CD4-positive, alpha-beta T cell treated with Interleukin-1 beta for 1 hour (primary cell): ENCODE measurements around the gene PCDH8.

ENCODE experiments used
- DNase-seq, 2 donors: peaks; one replicate each; pipeline ENCODE4 v3.0.0-alpha.2; 2020 to 2022

The PCDH8 gene, protein sequence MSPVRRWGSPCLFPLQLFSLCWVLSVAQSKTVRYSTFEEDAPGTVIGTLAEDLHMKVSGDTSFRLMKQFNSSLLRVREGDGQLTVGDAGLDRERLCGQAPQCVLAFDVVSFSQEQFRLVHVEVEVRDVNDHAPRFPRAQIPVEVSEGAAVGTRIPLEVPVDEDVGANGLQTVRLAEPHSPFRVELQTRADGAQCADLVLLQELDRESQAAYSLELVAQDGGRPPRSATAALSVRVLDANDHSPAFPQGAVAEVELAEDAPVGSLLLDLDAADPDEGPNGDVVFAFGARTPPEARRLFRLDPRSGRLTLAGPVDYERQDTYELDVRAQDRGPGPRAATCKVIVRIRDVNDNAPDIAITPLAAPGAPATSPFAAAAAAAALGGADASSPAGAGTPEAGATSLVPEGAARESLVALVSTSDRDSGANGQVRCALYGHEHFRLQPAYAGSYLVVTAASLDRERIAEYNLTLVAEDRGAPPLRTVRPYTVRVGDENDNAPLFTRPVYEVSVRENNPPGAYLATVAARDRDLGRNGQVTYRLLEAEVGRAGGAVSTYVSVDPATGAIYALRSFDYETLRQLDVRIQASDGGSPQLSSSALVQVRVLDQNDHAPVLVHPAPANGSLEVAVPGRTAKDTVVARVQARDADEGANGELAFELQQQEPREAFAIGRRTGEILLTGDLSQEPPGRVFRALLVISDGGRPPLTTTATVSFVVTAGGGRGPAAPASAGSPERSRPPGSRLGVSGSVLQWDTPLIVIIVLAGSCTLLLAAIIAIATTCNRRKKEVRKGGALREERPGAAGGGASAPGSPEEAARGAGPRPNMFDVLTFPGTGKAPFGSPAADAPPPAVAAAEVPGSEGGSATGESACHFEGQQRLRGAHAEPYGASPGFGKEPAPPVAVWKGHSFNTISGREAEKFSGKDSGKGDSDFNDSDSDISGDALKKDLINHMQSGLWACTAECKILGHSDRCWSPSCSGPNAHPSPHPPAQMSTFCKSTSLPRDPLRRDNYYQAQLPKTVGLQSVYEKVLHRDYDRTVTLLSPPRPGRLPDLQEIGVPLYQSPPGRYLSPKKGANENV

DNA sequence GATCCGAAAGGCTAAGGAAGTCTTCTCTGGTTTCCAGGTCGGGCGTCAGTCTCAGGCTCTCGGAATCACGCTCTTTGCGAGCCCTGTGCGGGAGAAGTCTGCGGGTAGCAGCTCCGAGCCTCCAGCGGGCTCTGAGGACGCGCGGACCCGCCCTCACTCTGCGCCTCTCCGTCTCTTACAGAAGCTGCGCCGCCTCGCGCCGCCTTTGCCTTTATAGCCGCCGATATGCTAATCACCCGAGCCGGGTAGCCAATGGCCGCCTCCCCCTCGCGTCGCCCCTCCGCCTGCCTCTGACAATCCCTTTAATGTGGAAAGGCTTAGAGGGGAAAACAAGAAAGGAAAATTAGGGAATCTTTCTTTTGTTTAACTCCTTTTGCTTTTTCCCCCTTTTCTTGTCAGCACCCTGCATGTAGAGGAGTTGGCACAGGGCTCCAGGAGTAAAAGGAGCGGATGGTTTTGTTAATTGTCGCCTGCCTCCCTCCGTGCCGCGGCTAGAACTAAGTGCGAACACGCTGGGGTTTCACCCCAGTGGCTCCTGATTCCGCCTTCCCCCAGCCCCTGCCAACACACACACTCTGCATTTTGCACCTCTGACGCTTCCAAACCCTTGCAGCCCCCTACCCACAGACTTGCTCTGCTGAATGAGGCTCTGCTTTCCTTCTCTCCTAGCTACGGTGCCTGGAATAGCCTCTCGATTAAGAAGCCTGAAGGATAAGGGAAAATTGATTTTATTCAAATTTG is at the start of gene PCDH8:
TSS of gene PCDH8 (minus strand) at position 186 of the 741 bp plus-strand sequence. CDS start 204 bp downstream, outside the sequence.
- no peak for DNase-seq

DNA sequence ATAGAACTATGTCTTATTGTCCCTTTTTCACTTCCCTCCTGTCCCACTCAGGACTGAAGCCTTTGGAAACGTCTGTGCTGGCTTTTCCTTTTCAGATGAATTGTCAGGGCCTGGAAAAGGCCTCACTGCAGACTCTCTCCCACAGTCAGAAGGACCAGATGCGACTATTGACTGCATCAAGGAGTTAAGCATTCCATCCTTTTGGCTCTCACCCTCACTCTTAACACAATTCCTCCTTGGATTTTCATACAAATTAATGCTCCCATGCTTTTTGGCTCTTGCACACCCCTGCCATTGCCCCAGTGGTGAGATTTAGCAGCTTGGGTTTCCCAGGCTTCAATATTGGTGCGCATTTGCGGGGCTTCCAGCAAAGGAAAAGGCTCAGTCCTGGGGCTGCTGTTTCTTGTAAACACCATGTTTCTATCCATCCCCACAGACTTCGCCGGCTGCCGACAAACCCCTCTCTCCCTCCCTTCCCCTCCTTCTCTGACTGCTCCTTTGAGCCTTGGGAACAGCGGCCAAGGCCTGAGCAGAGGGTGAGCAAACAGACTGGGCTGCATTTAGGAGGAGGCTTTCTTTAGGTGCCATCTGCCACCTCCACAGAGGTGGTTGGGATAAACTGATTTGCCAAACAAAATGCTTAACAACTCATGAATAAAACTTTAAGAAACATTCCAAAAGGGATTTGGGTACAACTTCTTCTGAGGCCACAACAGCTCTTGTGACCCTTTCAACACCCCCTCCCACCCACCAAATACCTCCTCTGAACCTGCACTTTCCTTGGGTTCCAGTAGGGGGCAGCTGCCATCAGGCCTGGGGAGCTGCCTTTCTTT is 48.6 kb upstream of the PCDH8 start:
- no peak for DNase-seq

DNA sequence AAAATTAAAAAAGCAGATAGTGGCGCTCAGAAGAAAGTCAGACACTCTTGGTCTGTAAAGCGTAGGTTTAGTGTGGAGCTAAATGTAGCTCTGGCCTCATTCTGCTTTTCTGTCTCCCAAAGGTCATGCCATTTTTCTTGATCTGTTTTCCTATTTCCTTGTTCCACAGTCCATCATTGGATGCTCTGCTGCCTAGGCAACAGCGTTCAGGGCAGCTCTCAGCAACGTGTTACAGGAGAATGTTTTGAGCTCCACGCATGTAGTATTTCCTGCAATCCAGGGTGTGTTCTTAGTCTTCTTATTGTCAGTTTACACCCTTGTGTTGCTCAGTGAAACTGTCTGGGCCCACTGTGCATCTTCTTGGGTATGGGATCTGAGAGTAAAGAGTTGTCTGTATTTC is 46.0 kb upstream of the PCDH8 start:
- DNase-seq: no peak

DNA sequence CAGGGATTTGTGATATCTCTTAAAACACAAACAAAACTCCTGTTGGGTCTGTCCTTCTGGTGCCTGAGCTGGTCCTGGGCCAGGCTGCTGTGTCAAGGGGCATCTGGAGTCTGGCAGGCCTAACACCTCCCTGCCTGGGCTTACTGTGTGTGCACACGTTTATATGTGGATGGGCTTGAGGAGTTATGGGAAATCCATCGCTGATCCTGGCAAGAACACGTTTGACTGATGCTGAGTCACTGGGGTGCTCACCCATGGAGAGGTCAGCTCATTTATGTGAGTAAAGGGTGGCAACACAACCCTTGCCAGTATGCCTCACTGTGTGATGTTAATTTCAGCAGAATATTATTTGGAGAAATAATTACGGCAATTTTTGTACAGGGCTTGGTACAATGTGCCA is 44.5 kb upstream of the PCDH8 start:
- DNase-seq: no peak

DNA sequence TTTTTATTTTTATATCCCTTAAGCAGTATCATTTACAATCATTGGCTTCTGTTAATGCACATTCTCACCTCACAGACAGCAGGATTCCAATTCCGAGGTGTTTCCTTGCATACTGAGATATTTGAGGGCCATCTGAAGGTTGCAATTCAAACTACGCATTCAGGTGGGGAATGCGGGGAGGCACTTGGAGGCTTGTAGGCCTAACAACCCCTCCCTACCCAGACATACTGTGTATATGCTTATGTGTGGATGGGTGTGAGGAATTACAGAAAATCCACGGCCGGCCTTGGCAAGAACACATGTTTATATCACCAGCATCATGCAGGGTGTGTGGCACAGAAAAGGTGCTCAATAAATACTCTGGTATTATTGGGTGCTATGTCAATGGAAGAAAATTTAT is 43.3 kb upstream of the PCDH8 start:
- DNase-seq: no peak

DNA sequence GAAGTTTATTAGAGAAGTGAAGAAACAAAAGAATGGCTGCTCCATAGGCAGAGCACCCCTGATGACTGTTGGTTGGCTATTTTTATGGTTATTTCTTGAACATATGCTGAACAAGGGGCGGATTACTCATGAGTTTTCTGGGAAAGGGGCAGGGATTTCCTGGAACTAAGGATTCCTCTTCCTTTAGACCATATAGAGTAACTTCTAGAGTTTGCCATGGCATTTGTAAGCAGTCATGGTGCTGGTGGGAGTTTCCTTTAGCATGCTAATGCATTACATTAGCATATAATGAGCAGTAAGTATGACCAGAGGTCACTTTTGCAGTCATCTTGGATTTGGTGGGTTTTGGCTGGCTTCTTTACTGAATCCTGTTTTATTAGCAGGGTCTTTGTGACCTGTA is 38.7 kb upstream of the PCDH8 start:
- no peak for DNase-seq

DNA sequence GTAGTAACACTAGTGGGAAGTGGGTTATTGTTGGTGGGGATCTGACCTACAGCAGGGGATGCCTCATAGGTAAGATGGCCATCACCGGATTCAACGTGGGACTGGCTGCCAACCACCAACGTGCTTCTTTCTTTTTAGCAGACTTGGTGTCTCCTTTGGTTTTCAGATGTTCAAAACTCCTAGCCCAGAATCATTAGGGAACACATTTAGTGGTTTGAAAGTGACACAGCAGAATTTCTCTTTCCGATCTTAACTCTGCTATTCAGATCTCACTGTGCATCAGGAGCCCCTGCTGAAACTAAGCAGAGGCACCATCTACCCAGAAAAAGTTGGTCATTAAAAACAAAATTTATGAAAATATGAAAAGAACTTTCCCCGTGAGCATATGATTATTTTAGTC is 36.7 kb upstream of the PCDH8 start:
- no peak for DNase-seq

DNA sequence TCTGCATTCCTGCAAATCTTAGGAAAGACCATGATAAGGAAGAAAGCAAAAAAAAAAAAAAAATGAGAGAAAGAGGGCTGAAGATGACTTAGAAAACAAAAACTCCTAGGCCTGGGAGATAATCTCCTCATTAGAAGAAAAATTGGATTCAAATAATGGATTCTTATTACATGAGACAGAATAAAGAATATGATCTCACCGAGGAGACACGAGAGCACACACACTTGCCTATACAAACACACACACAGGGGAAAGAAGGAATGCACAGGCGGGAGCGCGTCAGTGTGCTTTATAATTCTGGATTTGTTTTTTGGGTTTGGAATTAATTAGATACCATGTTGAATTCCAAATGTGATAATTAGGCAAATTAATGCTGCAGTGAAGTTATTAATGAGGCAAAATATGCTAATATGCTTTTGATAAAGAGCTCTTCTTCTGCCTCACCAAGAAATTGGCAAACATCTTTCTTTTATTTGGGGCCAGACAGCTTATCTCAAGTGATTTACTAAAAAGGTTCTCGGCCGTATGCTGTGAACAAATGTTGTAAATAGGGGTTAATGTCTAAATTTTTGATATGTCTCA is 36.1 kb upstream of the PCDH8 start:
- DNase-seq: no peak

DNA sequence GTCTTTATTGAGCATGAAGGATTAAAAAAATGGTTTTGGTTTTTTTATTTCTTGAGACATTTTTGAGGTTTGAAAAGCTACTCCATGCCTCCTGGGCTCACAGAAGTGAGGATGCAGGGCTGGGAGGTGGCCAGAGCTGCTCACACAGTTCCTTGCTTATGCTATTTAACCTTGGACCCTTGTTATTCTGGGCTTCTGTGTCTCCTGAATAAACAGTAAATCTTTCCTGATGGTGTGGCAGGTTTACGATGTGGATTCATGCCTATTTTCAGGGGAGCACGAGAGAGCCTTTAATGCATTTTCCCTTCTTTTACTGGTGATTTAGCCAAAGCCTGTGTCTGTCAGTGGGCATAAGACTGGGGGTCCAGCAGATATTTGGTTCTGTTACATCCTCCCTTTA is 34.3 kb upstream of the PCDH8 start:
- DNase-seq: no peak

DNA sequence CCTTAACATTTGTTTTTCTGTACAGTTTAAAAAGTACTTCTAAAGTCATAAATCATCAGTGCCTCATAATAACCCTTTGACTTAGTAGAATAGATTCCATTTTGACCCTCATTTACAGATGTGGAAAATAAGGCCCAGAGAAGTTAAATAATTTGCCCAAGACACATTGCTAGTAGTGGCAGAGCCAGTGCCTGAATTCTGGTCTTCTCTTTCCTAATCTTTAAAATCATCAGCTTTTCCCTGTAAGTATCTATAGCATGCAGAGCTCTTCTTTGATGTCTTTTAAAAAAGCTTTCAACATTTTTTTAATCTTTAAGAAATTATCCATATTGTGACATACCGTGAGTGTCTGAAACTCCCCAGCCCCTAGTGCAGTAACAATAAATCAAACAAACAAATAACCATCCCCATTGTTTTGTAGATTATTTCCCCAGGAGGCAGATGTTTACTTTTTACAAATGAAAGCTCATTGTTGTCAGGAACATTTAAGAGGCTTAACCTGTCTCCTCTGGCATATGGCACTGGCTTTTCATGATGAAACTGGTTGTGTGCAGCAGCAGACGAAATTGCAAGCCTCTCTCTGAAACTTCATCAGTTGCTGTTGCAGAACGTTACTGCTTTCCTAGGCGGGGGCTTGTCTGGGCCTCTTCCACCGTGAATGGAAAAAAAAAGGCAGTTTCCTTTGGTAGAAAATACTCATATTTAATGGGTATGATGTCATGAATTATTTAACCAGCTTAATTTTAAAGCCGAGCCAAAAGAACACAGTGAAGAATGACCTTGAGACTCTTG is 31.7 kb upstream of the PCDH8 start:
- DNase-seq: no peak

DNA sequence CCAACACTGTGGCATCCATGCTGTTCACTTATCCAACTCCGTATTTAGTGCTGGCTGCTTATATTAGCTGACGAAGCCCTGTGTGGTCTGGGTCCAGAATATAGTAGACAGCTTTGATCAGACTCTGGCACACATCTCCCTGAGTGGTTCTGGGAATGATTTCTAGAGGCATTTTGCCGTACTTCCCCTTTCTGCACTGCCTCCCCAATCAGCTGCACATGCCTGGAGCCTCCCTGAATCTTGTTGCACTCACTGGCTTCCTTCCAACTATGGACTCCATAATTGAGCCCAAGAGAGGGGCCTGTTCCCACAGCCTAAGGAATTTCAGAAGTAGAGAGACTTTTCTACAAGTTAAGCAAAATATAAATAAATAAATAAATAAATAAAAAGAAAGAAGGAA is 30.4 kb upstream of the PCDH8 start:
- DNase-seq: no peak

DNA sequence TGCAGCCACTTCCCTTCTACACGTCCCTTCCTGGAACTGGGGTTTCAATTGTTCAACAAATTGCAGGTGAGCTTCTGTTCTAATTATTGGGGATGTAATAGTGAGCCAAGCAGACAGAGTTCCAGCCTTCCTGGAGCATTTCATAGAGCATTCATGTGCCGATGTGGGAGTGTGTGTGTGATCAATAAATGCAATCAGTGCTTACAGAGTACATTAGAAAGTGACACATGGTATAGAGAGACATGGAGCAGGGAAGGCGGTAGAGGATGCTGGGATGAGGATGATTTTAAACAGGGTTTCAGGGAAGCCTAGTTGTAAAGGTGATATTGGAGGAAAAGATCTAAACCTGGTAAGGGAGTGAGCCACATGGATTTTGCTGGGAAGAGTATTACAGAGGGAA is 21.7 kb upstream of the PCDH8 start:
- DNase-seq: no peak

DNA sequence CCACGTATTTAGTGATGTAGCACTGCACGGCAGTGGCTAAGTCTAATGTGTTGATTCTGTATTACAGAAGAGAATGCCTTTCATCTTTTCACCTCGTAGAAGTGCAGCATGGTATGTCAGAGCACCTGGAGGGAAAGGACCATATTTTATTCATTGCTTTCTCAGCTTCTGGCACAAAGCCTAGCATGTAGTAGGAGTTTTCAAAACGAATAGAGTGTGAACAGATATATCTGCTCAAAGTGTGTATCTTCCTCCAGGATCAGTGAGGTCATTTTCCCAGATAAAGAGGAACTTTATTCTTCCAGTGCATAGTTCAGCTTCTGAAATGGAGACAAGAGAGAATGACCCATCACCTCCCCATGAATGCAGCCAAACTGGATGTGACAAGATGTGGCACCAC is 21.2 kb upstream of the PCDH8 start:
- DNase-seq: no peak

DNA sequence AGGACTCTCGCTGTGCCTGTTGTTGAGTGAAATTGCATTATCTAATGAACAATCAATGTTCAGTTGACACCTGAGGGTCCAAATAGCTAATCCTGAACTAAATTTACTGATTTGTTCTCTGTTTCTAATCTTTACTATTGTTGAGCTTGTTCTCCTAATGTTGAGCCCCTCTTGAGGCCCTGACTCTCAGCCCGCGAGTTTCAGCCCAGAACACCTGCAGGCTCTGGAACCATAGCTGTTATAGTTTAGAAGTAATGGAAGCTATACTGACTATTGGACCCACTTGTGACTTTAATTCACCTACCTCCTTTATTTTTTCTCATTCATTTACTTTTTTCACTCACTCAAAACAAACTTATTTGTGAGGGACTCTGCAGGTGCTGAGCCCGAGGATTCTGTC is 20.6 kb upstream of the PCDH8 start:
- DNase-seq: no peak

DNA sequence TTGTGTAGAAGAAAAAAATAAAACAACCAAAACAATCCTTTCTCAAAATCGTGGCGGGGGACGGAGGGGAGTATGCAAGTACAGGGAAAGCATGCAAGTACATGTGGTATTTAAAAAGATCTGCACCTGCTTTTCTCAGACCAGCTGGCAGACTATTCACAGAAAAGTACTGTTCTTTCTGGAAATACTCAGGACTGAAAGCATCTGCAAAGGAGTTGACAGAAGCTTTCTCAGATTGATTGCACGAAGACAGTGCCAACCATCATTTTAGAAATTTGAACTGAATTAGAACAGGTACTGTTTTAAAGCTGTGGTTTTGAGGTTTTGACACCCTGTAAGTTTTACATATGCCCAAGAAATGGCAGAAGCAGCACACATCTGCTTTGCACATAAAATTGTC is 19.8 kb upstream of the PCDH8 start:
- no peak for DNase-seq

DNA sequence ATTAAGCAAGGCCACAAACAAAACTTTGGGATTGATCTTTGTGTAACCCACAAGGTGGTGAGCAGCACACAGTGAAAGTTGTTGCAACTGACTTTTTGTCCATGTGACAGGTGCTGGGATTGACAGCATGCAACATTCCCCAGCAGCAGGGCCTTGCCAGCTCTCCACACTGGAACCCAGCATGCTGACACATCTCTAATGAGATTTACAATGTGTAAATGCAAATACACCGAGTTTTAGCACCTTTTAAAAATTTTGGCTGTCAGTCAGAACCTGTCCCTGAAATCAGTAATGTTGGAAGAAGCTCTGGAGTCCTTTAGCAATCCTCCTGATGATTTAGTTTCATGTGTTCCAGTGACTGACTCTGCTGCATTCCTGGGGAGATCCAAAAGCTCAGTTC is 16.5 kb upstream of the PCDH8 start:
- no peak for DNase-seq

DNA sequence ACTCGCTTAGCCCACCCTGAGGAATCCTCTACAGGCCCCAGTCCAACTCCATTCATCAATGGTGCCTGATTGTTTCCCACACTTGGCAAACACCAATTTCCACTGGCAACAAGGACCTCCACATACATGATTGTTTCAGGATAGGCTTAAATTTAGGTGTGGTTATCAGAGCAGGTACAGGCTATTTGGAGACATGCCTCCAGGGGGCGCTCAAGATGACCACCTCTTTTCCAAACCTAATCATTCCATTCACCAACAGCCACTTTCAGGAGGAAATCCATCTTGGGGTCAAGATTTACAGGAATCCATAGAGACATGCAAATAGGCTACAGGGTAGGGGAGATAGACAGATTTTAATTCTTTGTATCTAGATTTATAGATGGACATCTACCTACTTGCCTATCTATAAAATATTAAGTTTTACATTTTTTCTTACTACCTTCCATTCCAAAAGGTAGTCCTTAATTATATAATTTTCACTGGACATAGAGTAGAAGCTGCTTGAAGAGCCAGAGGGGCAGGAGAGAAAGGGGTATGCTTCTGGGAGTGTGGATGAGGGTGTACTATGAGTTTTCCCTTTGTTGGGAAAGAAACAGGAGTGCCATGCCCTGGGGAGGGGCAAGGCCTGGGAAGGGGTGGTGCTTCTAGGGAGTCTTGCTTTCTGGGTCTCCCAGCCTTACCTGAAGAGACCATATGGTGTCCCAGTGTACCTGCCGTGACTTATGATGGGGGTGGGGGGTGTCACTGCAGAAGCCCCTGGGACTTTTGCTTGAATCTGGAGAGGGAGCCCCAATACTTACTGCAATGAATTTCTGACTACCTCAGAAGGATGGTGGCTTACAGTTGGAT is 14.1 kb upstream of the PCDH8 start:
- no peak for DNase-seq

DNA sequence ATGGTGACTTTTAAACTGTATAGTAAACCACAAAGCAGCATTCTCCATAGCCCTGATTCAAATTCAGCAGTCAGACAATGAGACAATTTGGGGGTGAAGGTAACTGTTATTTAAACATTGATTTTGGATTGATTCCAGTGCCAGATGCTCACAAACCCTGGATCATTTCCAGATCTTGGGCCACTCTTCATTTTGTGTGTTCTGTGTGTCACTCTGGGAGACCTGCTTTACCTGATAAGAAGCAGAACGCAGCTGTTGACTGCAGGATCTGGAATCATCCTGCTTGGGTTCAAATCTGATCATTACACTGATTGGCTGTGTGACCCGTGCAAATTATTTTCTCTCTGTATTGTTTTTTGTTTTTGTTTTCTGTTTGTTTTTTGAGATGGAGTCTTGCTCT is 4.0 kb upstream of the PCDH8 start:
- no peak for DNase-seq

DNA sequence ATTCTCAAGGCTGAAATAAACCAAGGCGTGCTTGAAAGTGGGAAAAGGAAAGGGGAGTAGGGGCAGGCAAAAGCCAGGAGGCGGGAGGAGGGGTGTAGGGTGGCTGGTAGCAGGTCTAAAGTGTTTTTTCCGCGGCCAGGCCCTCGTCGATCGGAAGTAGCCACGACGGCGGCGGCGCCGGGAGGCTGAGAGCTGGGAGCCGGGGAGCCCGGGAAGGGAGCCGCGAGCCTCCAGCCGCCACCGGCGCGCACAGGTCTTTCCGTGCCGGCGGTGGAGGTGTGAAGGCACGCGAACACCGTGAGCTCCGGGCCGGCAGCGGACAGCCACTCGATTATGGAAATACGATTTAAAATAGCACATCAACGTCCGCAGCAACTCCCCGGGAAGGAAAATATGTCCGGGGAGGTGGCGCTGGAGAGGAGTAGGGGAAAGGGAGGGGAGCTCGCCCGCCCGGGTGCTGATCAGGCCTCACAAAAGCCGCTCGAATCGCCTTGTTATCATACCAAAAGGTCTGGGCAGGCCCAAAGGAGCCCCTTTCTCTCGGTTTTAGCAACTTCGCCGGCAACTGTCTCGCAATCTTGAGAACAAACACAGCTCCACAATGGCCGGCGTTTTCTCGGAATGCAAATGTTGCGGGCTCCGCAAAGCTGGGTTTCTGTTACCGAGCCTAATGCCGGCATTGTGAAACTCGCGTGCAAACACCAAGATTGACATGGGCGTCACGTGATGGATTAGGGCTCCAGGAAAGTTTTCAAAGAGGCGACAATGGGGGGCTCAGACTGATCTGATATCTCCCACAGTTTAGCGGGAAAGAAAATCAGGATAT is 2.9 kb upstream of the PCDH8 start:
- no peak for DNase-seq
